AG09309 (cell line): Measurements from ENCODE around the gene DENND4C.

Experiments used
- DNase-seq: peaks from one replicate; pipeline ENCODE4 v3.0.0-alpha.2; 2010; ENCODE audit warnings: low read depth
- H3K4me3 ChIP-seq: 2 replicates; pipeline ENCODE4 v1.5.1; 2011; ENCODE audit warnings: mild to moderate bottlenecking, low read depth, low read length, moderate library complexity; ENCODE audit not compliant: control insufficient read depth
- TF ChIP-seq, protein P1 (sequence below): IDR thresholded peaks from 2 replicates; pipeline ENCODE4 v1.5.1; 2011; ENCODE audit warnings: mild to moderate bottlenecking, low read depth, low read length, inconsistent platforms; ENCODE audit not compliant: insufficient read depth, control insufficient read depth; ENCODE audit errors: missing control alignments

DENND4C gene

GRCh38 chr9:19230355-19231125 is at the start of gene DENND4C:
Gene DENND4C (plus strand): TSS chr9:19230693. CDS start chr9:19276175, 45,482 bp downstream.
- TF ChIP-seq, protein P1, sequence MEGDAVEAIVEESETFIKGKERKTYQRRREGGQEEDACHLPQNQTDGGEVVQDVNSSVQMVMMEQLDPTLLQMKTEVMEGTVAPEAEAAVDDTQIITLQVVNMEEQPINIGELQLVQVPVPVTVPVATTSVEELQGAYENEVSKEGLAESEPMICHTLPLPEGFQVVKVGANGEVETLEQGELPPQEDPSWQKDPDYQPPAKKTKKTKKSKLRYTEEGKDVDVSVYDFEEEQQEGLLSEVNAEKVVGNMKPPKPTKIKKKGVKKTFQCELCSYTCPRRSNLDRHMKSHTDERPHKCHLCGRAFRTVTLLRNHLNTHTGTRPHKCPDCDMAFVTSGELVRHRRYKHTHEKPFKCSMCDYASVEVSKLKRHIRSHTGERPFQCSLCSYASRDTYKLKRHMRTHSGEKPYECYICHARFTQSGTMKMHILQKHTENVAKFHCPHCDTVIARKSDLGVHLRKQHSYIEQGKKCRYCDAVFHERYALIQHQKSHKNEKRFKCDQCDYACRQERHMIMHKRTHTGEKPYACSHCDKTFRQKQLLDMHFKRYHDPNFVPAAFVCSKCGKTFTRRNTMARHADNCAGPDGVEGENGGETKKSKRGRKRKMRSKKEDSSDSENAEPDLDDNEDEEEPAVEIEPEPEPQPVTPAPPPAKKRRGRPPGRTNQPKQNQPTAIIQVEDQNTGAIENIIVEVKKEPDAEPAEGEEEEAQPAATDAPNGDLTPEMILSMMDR = no peak
- H3K4me3 ChIP-seq = peak within 1 kb of the TSS; percentile 73
- DNase-seq = peak; percentile 33

DNA sequence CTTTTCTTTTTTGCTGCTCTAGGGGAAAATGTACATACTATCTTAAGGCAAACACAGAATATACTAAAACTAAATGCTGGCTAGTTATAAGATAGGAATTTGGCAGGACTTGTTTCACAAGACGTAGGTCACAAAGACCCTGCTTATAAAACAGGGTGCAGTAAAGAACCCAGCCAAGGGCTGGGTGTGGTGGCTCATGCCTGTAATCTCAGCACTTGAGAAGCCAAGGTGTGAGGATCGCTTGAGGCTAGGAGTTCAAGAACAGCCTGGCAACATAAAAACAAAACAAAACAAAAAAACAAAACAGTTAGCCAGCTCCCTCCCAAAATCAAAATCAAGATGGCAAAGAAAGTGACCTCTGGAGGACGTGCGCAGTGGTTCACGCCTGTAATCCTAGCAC is 49.5 kb upstream of the DENND4C start:
- DNase-seq = no peak
- no peak overlapping the region for H3K4me3 ChIP-seq
- TF ChIP-seq, protein P1 = no peak

DNA sequence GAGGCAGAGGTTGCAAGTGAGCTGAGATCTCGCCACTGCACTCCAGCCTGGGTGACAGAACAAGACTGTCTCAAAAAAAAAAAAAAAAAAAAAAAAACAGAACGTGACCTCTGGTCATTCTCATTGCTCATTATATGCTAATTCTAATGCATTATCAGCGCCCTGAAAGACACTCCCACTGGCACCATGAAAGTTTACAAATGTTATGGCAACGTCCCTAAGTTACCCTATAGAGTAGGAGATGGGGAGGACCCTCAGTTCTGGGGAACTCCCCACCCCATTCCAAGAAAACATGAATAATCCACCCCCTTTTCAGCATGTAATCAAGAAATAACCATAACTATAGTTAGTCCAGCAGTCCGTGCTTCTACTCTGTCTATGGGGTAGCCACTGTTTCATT is 48.9 kb upstream of the DENND4C start:
- TF ChIP-seq, protein P1 = no peak
- no peak for DNase-seq
- H3K4me3 ChIP-seq = no peak overlapping the region

DNA sequence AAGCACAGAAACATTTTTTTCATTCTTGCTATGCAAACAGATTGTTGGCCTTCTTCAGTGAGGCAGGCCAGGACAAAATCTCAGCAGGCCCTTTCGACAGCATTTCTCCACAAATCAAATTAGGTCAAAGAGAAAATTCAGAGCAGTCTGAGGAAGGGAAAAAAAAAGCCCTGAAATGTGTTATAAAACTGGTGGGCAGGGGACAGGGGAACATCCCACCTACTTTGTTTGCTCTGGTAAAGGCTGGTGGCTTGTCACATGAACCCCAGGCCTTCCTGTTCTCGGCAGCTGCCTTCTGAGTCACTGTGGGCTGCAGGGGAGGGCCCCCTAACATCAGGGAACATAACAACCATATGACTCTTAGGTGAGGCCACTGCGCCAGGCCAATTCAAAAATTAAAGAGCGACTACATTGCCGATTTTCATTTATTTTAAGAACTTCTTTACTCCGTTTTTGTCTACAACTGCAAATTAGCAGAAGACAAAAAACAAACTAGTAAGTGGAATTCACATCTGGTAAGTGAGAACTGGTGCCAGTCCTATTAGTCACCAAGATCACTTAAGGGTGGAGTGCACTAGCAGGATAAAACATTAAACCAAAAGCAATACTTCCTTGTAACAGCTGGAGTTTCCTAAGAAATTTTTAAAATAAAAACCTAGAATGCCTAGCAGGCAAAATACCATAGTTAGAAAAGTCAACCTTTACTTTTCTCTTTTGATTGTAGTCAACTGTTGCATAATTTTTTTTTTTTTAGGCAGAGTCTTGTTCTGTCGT is 46.2 kb upstream of the DENND4C start:
- DNase-seq = peak; percentile 71
- H3K4me3 ChIP-seq = no peak overlapping the region
- TF ChIP-seq, protein P1 = no peak

DNA sequence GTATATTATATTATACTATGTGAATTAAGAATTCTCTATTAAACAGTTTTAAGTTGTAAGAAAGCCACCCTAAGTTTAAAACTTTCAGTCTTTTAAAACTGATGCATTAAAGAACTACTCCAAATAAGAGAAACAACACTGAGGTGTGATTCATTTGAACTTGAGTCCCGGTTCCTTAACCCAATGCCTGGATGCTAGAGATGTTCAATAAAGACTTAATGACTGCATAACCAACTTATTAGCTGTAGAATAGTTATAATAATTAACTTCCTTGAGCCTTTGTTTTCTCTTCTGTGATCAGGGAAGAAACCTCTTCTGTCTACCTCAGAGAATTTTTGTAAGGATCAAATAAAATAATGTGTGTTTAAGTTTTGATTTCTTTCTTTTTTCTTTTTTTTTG is 45.3 kb upstream of the DENND4C start:
- TF ChIP-seq, protein P1 = no peak
- H3K4me3 ChIP-seq = no peak overlapping the region
- DNase-seq = no peak

DNA sequence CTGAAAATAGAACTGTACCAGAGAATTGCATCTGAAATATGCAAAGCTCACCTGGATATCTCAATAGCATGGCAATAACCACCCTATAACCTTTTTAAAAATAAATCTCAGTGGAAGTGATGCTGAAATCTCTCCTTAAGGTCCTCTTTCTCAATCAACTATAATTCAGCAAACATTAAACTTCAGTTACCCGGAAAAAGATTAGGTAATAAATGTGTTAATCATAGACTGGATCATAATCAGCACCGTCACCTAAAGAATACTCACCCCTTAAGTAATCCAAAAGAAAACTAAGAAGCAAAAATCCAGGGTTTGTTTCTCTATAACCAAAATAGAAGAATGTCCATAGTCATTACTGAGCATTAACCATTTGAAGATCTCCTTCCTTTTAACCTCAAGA is 44.3 kb upstream of the DENND4C start:
- H3K4me3 ChIP-seq = no peak overlapping the region
- TF ChIP-seq, protein P1 = no peak
- no peak for DNase-seq
